Prostate gland (tissue), 2 donors: ENCODE results near the gene SMIM29.

Experiments
- POLR2A ChIP-seq: fragments of 450-650 bp; IDR thresholded peaks from one replicate; pipeline ENCODE4 v1.6.1; 2016; ENCODE audit warnings: antibody characterized with exemption, mild to moderate bottlenecking
- POLR2AphosphoS5 ChIP-seq: sonication (generic); formaldehyde crosslinking; IDR thresholded peaks from one replicate; pipeline ENCODE4 v1.6.1; 2017; ENCODE audit warnings: antibody characterized with exemption
- TF ChIP-seq, protein P1 (sequence below), 4 experiments: fragments of 200-600 bp in 2 of 4; fragments of 450-650 bp in 2 of 4; sonication (generic) in 2 of 4; IDR thresholded peaks; 1 replicate in 3 of 4; 2 replicates in 1 of 4; pipeline ENCODE4 v1.5.1; 2016 to 2019; ENCODE audit warnings: antibody characterized with exemption in 4 of 4, mild to moderate bottlenecking in 2 of 4, moderate library complexity in 2 of 4

GRCh38 chr6:34278833-34279232 lies 30.0 kb upstream of the SMIM29 start:
- TF ChIP-seq, protein P1, sequence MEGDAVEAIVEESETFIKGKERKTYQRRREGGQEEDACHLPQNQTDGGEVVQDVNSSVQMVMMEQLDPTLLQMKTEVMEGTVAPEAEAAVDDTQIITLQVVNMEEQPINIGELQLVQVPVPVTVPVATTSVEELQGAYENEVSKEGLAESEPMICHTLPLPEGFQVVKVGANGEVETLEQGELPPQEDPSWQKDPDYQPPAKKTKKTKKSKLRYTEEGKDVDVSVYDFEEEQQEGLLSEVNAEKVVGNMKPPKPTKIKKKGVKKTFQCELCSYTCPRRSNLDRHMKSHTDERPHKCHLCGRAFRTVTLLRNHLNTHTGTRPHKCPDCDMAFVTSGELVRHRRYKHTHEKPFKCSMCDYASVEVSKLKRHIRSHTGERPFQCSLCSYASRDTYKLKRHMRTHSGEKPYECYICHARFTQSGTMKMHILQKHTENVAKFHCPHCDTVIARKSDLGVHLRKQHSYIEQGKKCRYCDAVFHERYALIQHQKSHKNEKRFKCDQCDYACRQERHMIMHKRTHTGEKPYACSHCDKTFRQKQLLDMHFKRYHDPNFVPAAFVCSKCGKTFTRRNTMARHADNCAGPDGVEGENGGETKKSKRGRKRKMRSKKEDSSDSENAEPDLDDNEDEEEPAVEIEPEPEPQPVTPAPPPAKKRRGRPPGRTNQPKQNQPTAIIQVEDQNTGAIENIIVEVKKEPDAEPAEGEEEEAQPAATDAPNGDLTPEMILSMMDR (IDR thresholded peaks at IDR 0.05): no peak
- TF ChIP-seq POLR2A: no peak
- no peak for TF ChIP-seq POLR2AphosphoS5
